Prostate gland (tissue), 2 donors: Measurements from ENCODE around the gene HPS4. TPM values are rescaled to one million over a fixed set of nuclear protein-coding genes. Genes with fewer than 3 reads are reported as not detected.
"Not testable (repeated sequence)": the region's sequence is repeated elsewhere in the genome, so short reads cannot be mapped to it uniquely, and the experiment has no call there.

ENCODE experiments used
- DNase-seq: peaks from one replicate; pipeline ENCODE4 v3.0.0-alpha.2; 2019; ENCODE audit warnings: low spot score
- H3K27ac ChIP-seq, 2 donors: fragments of 200-600 bp; sonication (generic); 2 replicates each; pipeline ENCODE4 v1.5.1; 2017 to 2019
- H3K27me3 ChIP-seq: fragments of 200-600 bp; sonication (generic); replicated peaks from 2 replicates; pipeline ENCODE4 v1.5.1; 2019; ENCODE audit not compliant: insufficient read depth
- H3K36me3 ChIP-seq, 2 donors: fragments of 200-600 bp; sonication (generic); 1 replicate in 1 of 2; 2 replicates in 1 of 2; pipeline versions ENCODE4 v1.5.1 to v1.8.1; 2017 to 2019
- H3K4me1 ChIP-seq: fragments of 200-600 bp; sonication (generic); replicated peaks from 2 replicates; pipeline ENCODE4 v1.5.1; 2019
- H3K4me3 ChIP-seq, 2 donors: fragments of 200-600 bp; sonication (generic); 2 replicates each; pipeline ENCODE4 v1.5.1; 2017 to 2019
- H3K9me3 ChIP-seq: fragments of 200-600 bp; sonication (generic); 2 replicates; pipeline ENCODE4 v1.5.1; 2017
- POLR2A ChIP-seq: fragments of 450-650 bp; IDR thresholded peaks from one replicate; pipeline ENCODE4 v1.6.1; 2016; ENCODE audit warnings: antibody characterized with exemption, mild to moderate bottlenecking
- POLR2AphosphoS5 ChIP-seq: sonication (generic); formaldehyde crosslinking; IDR thresholded peaks from one replicate; pipeline ENCODE4 v1.6.1; 2017; ENCODE audit warnings: antibody characterized with exemption
- WGBS: methylation state at CpG from one replicate; pipeline ENCODE4 v1.1.5; 2018; 5-methylcytosine and 5-hydroxymethylcytosine counted together
- intact Hi-C: fragments of 100-400 bp; cut with DNase I; formaldehyde crosslinking; loops from one replicate; pipeline ENCODE4 v1.14.2; 2022
- total RNA-seq, 2 donors: library from RNA; depleted of rRNA; stranded (reverse); fragments of >200 nt; gene quantifications; one replicate each; pipeline ENCODE4 v1.1.0, GENCODE V29; 2016
- TF ChIP-seq, protein P1 (sequence below), 4 experiments: fragments of 200-600 bp in 2 of 4; fragments of 450-650 bp in 2 of 4; sonication (generic) in 2 of 4; IDR thresholded peaks; 1 replicate in 3 of 4; 2 replicates in 1 of 4; pipeline ENCODE4 v1.5.1; 2016 to 2019; ENCODE audit warnings: antibody characterized with exemption in 4 of 4, mild to moderate bottlenecking in 2 of 4, moderate library complexity in 2 of 4

The HPS4 gene
- total RNA-seq, 2 donors from 2014 or later, result 25.3 to 83.9 TPM

DNA sequence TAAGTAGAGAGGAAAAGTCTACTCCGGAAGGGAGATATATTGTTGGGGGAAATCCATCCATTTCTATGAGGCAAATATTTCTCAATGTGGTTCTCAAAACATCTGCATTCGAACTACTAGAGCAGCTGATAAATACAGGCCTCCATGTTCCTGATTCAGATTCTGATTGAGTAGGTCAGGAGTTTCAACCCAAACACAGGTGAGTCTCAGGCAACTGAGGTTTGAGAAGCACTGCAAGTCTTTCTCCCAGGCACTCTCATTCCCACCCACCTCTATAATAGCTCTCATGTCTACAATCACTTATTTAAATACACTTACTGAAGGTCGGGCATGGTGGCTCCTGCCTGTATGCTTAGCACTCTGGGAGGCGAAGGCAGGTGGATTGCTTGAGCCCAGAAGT, 69.2 kb downstream of the HPS4 start:
- Histone ChIP-seq H3K4me1 (no peaks in the 10 kb centered on the region), H3K9me3 (no peaks in the 10 kb centered on the region), H3K4me3 (no peak overlapping the region), H3K27ac (no peak overlapping the region), H3K36me3 (no peaks in the 10 kb centered on the region), H3K27me3 (no peaks in the 10 kb centered on the region)
- no peak for TF ChIP-seq POLR2A
- no peak for TF ChIP-seq POLR2AphosphoS5
- TF ChIP-seq, protein P1, sequence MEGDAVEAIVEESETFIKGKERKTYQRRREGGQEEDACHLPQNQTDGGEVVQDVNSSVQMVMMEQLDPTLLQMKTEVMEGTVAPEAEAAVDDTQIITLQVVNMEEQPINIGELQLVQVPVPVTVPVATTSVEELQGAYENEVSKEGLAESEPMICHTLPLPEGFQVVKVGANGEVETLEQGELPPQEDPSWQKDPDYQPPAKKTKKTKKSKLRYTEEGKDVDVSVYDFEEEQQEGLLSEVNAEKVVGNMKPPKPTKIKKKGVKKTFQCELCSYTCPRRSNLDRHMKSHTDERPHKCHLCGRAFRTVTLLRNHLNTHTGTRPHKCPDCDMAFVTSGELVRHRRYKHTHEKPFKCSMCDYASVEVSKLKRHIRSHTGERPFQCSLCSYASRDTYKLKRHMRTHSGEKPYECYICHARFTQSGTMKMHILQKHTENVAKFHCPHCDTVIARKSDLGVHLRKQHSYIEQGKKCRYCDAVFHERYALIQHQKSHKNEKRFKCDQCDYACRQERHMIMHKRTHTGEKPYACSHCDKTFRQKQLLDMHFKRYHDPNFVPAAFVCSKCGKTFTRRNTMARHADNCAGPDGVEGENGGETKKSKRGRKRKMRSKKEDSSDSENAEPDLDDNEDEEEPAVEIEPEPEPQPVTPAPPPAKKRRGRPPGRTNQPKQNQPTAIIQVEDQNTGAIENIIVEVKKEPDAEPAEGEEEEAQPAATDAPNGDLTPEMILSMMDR (IDR thresholded peaks at IDR 0.05), result no peak
- 74% methylated on average over 4 of the region's 4 CpGs for WGBS
- intact Hi-C loops, result no loop called here
- DNase-seq, result no peak

DNA sequence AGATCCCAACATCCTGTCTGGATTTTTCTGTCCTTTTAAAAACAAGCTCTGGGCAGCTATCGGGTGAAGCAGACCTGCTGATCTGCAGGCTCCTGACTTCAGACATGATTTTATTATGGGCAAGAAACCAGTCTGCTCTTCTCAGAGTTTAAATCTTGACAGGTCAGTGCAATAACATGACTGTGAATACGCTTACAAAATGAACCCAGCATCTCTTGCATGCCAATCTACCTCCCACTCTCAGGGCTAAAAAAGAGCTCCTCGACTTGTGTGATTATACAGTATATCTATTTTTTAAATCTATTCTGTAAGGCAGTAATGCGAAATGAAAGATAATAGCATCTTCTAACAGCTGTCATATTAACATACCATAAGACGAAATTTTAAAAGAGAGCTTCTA, 73.2 kb downstream of the HPS4 start:
- TF ChIP-seq, protein P1 (IDR thresholded peaks at IDR 0.05), result no peak
- TF ChIP-seq POLR2AphosphoS5, result no peak
- no peak for TF ChIP-seq POLR2A
- no peaks in the 10 kb centered on the region for H3K27me3 ChIP-seq
- H3K36me3 ChIP-seq, result no peaks in the 10 kb centered on the region
- no peak overlapping the region for H3K27ac ChIP-seq
- intact Hi-C loops, result no loop called here
- WGBS, result 52% methylated on average over 5 of the region's 5 CpGs
- H3K9me3 ChIP-seq, result no peaks in the 10 kb centered on the region
- H3K4me3 ChIP-seq, result no peak overlapping the region
- H3K4me1 ChIP-seq, result no peaks in the 10 kb centered on the region
- DNase-seq, result no peak

DNA sequence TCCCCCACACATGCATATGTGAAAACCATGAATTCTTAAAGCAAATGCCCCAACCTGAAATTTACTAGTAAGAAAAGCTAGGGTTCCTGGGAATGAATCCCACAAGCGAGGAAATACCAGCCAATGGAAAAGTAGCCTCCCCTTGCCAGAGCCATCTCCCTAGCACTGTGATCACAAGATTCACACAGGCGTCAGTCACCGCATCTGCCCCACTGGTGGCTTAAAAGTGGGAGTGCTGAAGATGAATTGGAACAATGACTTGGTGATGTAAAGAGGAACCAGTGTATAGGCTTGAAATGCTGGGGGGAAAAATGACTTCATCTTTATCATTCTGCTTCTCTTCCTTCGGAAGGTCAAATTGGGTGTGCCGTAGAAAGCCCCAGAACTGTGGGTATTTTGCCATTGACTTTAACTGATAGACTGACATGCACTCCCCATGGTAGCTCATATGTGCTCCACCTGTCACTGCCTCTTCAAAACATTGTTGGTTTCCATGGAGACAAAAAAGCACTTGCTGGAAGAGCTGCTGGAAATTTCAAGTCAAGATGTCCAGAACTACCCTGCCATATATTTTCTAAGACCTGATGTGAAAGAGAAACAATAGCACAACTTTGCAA, 73.8 kb downstream of the HPS4 start:
- DNase-seq, result no peak
- Histone ChIP-seq H3K36me3 (no peaks in the 10 kb centered on the region), H3K4me1 (no peaks in the 10 kb centered on the region), H3K4me3 (no peak overlapping the region), H3K27me3 (no peaks in the 10 kb centered on the region), H3K27ac (no peak overlapping the region), H3K9me3 (no peaks in the 10 kb centered on the region)
- WGBS, result 73% methylated on average over 5 of the region's 5 CpGs
- intact Hi-C loops, result no loop called here
- no peak for TF ChIP-seq POLR2A
- TF ChIP-seq POLR2AphosphoS5, result no peak
- TF ChIP-seq, protein P1 (IDR thresholded peaks at IDR 0.05), result no peak

DNA sequence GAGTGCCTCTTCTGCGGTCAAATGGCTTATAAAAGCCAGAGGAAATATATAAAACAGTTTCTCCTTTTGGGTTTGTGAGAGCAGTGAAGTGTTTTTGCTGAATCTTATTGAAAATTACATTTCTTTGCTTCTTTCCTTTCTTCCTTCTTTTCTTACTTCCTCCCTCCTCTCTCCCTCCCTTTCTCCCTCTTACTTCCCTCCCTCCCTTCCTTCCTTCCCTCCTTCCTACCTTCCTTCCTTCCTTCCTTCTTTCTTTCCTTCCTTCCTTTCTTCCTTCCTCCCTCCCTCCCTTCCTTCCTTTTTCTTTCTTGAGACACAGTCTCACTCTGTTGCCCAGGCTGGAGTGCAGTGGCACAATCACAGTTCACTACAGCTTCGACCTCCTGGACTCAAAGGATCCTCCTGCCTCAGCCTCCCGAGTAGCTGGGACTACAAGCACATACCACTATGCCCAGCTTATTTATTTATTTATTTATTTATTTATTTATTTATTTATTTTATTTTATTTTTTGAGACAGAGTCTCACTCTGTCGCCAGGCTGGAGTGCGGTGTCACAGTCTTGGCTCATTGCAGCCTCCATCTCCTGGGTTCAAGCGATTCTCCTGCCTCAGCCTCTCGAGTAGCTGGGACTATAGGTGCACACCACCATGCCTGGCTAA, 74.9 kb downstream of the HPS4 start:
- not testable (repeated sequence) for DNase-seq, H3K27me3 ChIP-seq
- WGBS, result 91% methylated on average over 7 of the region's 7 CpGs

DNA sequence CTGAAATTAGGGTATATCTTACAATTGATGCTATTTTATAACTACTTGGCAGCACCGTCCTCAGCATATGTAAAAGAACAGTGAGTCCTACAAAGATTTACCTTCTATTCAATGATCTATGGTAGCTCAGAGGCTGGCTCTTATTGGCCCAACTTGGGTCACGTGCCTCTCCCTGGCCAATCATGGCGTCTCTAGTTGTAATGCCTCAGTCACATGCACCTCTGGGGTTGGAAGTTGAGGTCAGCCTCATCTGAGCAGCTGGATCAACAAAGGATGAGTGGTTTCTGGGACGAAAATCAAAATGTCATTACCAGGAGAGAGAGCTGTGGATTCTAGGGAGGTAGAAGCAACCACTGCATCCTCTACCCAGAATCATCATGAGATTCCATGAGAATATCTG, 77.5 kb downstream of the HPS4 start:
- 80% methylated on average over 4 of the region's 4 CpGs for WGBS
- H3K27me3 ChIP-seq, result no peaks in the 10 kb centered on the region
- H3K36me3 ChIP-seq, result no peaks in the 10 kb centered on the region
- H3K4me3 ChIP-seq, result no peak overlapping the region
- H3K4me1 ChIP-seq, result no peaks in the 10 kb centered on the region
- intact Hi-C loops, result no loop called here
- DNase-seq, result no peak
- TF ChIP-seq, protein P1 (IDR thresholded peaks at IDR 0.05), result no peak
- no peak for TF ChIP-seq POLR2AphosphoS5
- TF ChIP-seq POLR2A, result no peak
- no peak overlapping the region for H3K27ac ChIP-seq
- H3K9me3 ChIP-seq, result no peaks in the 10 kb centered on the region

More for the DNA sequence above, 74.9 kb downstream of the HPS4 start:
- intact Hi-C loops, H3K36me3 ChIP-seq, H3K4me1 ChIP-seq, H3K27ac ChIP-seq, H3K9me3 ChIP-seq, H3K4me3 ChIP-seq: not testable (repeated sequence)
